Islet precursor cell (in vitro differentiated cells): ENCODE measurements around the gene LYPD6B.
A peak's percentile ranks its signal among the peaks of the same experiment; 100 is the strongest.

Experiments
- DNase-seq: peaks from one replicate; pipeline ENCODE4 v3.0.0-alpha.2; 2018

LYPD6B gene

GRCh38 chr2:149038442-149039212 lies at the start of gene LYPD6B:
Gene LYPD6B (plus strand): TSS chr2:149038699. CDS start chr2:149130949, 92,250 bp downstream.
- DNase-seq, result peak; percentile 87

GRCh38 chr2:148989882-148990493 lies 48.5 kb upstream of the LYPD6B start:
- DNase-seq, result peak; percentile 73

- no peak for DNase-seq
Measured at GRCh38 chr2:148990968-148991367, 47.5 kb upstream of the LYPD6B start.

GRCh38 chr2:148992448-148992847 lies 46.1 kb upstream of the LYPD6B start:
- no peak for DNase-seq

GRCh38 chr2:148993351-148993750 lies 45.1 kb upstream of the LYPD6B start:
- DNase-seq, result no peak

GRCh38 chr2:148994341-148994740 lies 44.2 kb upstream of the LYPD6B start:
- no peak for DNase-seq

GRCh38 chr2:148996805-148997204 lies 41.7 kb upstream of the LYPD6B start:
- DNase-seq, result no peak

GRCh38 chr2:148998165-148998830 lies 40.2 kb upstream of the LYPD6B start:
- no peak for DNase-seq

- DNase-seq, result no peak
Measured at GRCh38 chr2:148998831-148999200, 39.7 kb upstream of the LYPD6B start.

GRCh38 chr2:148999451-148999921 lies 39.0 kb upstream of the LYPD6B start:
- DNase-seq, result no peak

- DNase-seq, result no peak
Measured at GRCh38 chr2:149000158-149000938, 38.2 kb upstream of the LYPD6B start.

GRCh38 chr2:149001496-149001895 lies 37.0 kb upstream of the LYPD6B start:
- DNase-seq, result no peak

- no peak for DNase-seq
Measured at GRCh38 chr2:149002378-149002890, 36.1 kb upstream of the LYPD6B start.

GRCh38 chr2:149002891-149003740 lies 35.4 kb upstream of the LYPD6B start:
- no peak for DNase-seq

GRCh38 chr2:149004836-149005235 lies 33.7 kb upstream of the LYPD6B start:
- DNase-seq, result no peak

- DNase-seq, result no peak
Measured at GRCh38 chr2:149005471-149006077, 32.9 kb upstream of the LYPD6B start.

GRCh38 chr2:149006883-149007543 lies 31.5 kb upstream of the LYPD6B start:
- no peak for DNase-seq

GRCh38 chr2:149008381-149008780 lies 30.1 kb upstream of the LYPD6B start:
- DNase-seq, result no peak

- no peak for DNase-seq
Measured at GRCh38 chr2:149009576-149010461, 28.7 kb upstream of the LYPD6B start.

- no peak for DNase-seq
Measured at GRCh38 chr2:149012545-149012944, 26.0 kb upstream of the LYPD6B start.
